GM18868 (cell line): ENCODE data around the gene NTMT2.
"Not testable (repeated sequence)": the region's sequence is repeated elsewhere in the genome, so short reads cannot be mapped to it uniquely, and the experiment has no call there.

Experiments used
- ATAC-seq: cut with Tn5 transposase; IDR thresholded peaks from one replicate; pipeline ENCODE4 v1.9.1; 2021; ENCODE audit warnings: mild to moderate bottlenecking, moderate library complexity; ENCODE audit not compliant: unreplicated experiment

The NTMT2 gene

GRCh38 chr1:170155055-170155454 is 9.3 kb downstream of the NTMT2 start:
- no peak for ATAC-seq

GRCh38 chr1:170156594-170156993 is 10.8 kb downstream of the NTMT2 start:
- no peak for ATAC-seq

- ATAC-seq, result no peak
Measured at GRCh38 chr1:170157820-170158219, 12.1 kb downstream of the NTMT2 start.

- ATAC-seq, result no peak
Measured at GRCh38 chr1:170162459-170163246, 16.9 kb downstream of the NTMT2 start.

- no peak for ATAC-seq
Measured at GRCh38 chr1:170164103-170164763, 18.5 kb downstream of the NTMT2 start.

GRCh38 chr1:170166518-170167180 is 20.9 kb downstream of the NTMT2 start:
- ATAC-seq, result no peak

- no peak for ATAC-seq
Measured at GRCh38 chr1:170168265-170168664, 22.5 kb downstream of the NTMT2 start.

- ATAC-seq, result not testable (repeated sequence)
Measured at GRCh38 chr1:170170513-170170912, 24.8 kb downstream of the NTMT2 start.

- ATAC-seq, result no peak
Measured at GRCh38 chr1:170174395-170174794, 28.6 kb downstream of the NTMT2 start.

- no peak for ATAC-seq
Measured at GRCh38 chr1:170175041-170175440, 29.3 kb downstream of the NTMT2 start.

- no peak for ATAC-seq
Measured at GRCh38 chr1:170175484-170175883, 29.7 kb downstream of the NTMT2 start.

GRCh38 chr1:170176772-170177171 is 31.0 kb downstream of the NTMT2 start:
- ATAC-seq, result no peak

- ATAC-seq, result no peak
Measured at GRCh38 chr1:170182442-170182841, 36.7 kb downstream of the NTMT2 start.

- ATAC-seq, result no peak
Measured at GRCh38 chr1:170192546-170192945, 46.8 kb downstream of the NTMT2 start.

GRCh38 chr1:170194451-170194850 is 48.7 kb downstream of the NTMT2 start:
- no peak for ATAC-seq

- no peak for ATAC-seq
Measured at GRCh38 chr1:170196490-170197236, 50.9 kb downstream of the NTMT2 start.

GRCh38 chr1:170198090-170198489 is 52.3 kb downstream of the NTMT2 start:
- no peak for ATAC-seq

- no peak for ATAC-seq
Measured at GRCh38 chr1:170198584-170198983, 52.8 kb downstream of the NTMT2 start.

- no peak for ATAC-seq
Measured at GRCh38 chr1:170200161-170200560, 54.4 kb downstream of the NTMT2 start.

GRCh38 chr1:170200621-170201397 is 55.0 kb downstream of the NTMT2 start:
- no peak for ATAC-seq
